ENCODE data around the gene CNIH2.

Gene CNIH2

DNA sequence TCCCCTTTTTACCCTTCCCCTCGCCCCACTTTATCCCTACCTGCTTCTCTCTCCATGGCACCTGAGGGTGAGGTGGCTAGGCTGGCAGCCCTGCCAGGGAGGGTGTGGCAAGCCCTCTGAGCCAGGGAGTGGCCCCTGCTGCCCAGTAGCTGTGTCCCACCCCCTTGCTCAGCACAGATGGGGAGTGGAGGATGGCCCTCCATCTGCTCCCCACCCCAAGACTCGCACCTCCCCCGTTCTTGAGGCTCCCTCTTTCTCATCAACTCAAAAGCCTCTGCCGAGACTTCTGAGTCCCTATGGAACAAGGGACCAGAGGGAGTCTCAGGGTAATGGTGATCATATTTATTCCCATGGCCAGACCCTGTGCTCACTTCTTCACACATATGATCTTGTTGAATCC, 15.4 kb downstream of the CNIH2 start:
- Histone ChIP-seq H3K18ac (ENCODE audit: low read depth in 1 of 2, low read length in 2 of 2) (no peak overlapping the region), H2AFZ (ENCODE audit: low read depth, low read length) (no peak overlapping the region), H2BK12ac (ENCODE audit: low read length in 2 of 2) (no peak overlapping the region), H3K4ac (ENCODE audit: low read depth in 1 of 2, low read length in 2 of 2) (no peak overlapping the region), H3K27me3 (ENCODE audit: control insufficient read depth in 1 of 2, insufficient read depth in 1 of 2, low read length in 2 of 2) (peaks cover 44 to 57% of the 10 kb centered on the region in 2 experiments), H2AK5ac (ENCODE audit: low read length, severe bottlenecking) (no peak overlapping the region), H3K4me1 (ENCODE audit: control insufficient read depth, insufficient read depth, low read depth, low read length) (peaks cover 23% of the 10 kb centered on the region), H3K23ac (ENCODE audit: low read length in 2 of 2) (no peak overlapping the region), H3K27ac (ENCODE audit: low read length, poor library complexity, severe bottlenecking) (no peak overlapping the region), H3K79me1 (replicated peaks; ENCODE audit: low read length, poor library complexity, severe bottlenecking) (no peaks in the 10 kb centered on the region), H3K4me3 (ENCODE audit: insufficient read depth in 1 of 2, low read depth in 1 of 2, low read length in 2 of 2) (no peak overlapping the region), H2BK15ac (ENCODE audit: low read depth, poor library complexity, severe bottlenecking) (no peak overlapping the region), H3K9me3 (ENCODE audit: control insufficient read depth, low read length) (no peaks in the 10 kb centered on the region), H3K36me3 (ENCODE audit: control insufficient read depth in 1 of 2, insufficient read depth in 2 of 2, low read depth in 1 of 2, low read length in 2 of 2) (peaks cover 0 to 11% of the 10 kb centered on the region in 2 experiments), H4K91ac (ENCODE audit: low read length) (no peak overlapping the region), H2BK120ac (ENCODE audit: low read depth, low read length) (no peak overlapping the region), H3K4me2 (ENCODE audit: low read length, poor library complexity, severe bottlenecking) (no peak overlapping the region), H2BK5ac (ENCODE audit: low read depth, low read length, poor library complexity, severe bottlenecking) (no peak overlapping the region), H3K9ac (ENCODE audit: low read length) (no peak overlapping the region), H3K14ac (ENCODE audit: low read length in 2 of 2) (no peak overlapping the region), H4K8ac (ENCODE audit: low read length) (no peak overlapping the region)
- WGBS = 100% methylated on average over 1 of the region's 4 CpGs
- no peak for DNase-seq

DNA sequence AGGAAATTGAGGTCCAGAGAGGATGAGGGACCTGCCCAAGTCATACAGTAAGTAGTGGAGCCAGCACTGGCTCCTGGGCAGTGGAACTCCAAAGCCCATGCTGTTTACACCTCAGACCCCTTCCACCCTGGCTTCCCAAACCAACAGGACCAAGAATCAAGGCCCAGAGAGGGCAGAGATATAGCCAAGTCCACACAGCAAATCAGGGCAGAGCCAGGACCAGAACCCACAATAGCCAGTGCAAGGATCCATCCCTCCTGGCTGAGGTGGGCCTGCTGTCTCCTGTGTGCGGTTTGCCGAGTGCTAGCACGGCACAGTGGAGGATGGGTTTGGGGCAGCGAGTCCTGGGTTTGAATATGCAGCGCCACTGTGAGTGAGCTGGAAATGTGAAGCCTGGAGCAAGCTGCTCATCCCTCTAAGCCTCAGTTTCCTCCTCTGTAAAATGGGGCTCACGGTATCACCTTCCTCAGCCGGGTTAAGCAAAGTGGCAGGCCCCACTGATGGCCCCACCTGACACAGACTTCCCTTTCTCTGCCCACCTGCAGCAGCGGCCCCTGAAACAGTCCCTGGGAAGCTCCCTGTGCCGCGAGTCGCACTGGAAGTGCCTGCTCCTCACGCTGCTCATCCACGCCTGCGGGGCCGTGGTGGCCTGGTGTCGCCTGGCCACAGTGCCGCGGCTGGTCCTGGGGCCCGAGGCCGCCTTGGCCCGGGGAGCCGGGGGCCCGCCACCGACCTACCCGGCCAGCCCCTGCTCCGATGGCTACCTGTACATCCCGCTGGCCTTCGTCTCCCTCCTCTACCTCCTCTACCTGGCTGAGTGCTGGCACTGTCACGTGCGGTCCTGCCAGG, 16.0 kb downstream of the CNIH2 start:
- Histone ChIP-seq H3K23ac (ENCODE audit: low read length in 2 of 2) (peak overlapping the region in 1 of 2 experiments; percentile 32), H2BK12ac (ENCODE audit: low read length in 2 of 2) (no peak overlapping the region), H3K14ac (ENCODE audit: low read length in 2 of 2) (no peak overlapping the region), H3K79me1 (replicated peaks; ENCODE audit: low read length, poor library complexity, severe bottlenecking) (no peaks in the 10 kb centered on the region), H2AK5ac (ENCODE audit: low read length, severe bottlenecking) (no peak overlapping the region), H3K9me3 (ENCODE audit: control insufficient read depth, low read length) (no peaks in the 10 kb centered on the region), H3K27ac (ENCODE audit: low read length, poor library complexity, severe bottlenecking) (no peak overlapping the region), H4K91ac (ENCODE audit: low read length) (peak overlapping the region; percentile 37), H2BK120ac (ENCODE audit: low read depth, low read length) (no peak overlapping the region), H3K36me3 (ENCODE audit: control insufficient read depth in 1 of 2, insufficient read depth in 2 of 2, low read depth in 1 of 2, low read length in 2 of 2) (peaks cover 0 to 11% of the 10 kb centered on the region in 2 experiments), H2AFZ (ENCODE audit: low read depth, low read length) (no peak overlapping the region), H3K27me3 (ENCODE audit: control insufficient read depth in 1 of 2, insufficient read depth in 1 of 2, low read length in 2 of 2) (peaks cover 46 to 57% of the 10 kb centered on the region in 2 experiments), H3K4me2 (ENCODE audit: low read length, poor library complexity, severe bottlenecking) (no peak overlapping the region), H3K4me1 (ENCODE audit: control insufficient read depth, insufficient read depth, low read depth, low read length) (peaks cover 23% of the 10 kb centered on the region), H4K8ac (ENCODE audit: low read length) (no peak overlapping the region), H3K4me3 (ENCODE audit: insufficient read depth in 1 of 2, low read depth in 1 of 2, low read length in 2 of 2) (peak overlapping the region in 1 of 2 experiments; percentile 35), H3K18ac (ENCODE audit: low read depth in 1 of 2, low read length in 2 of 2) (no peak overlapping the region), H2BK15ac (ENCODE audit: low read depth, poor library complexity, severe bottlenecking) (no peak overlapping the region), H3K9ac (ENCODE audit: low read length) (no peak overlapping the region), H2BK5ac (ENCODE audit: low read depth, low read length, poor library complexity, severe bottlenecking) (no peak overlapping the region), H3K4ac (ENCODE audit: low read depth in 1 of 2, low read length in 2 of 2) (no peak overlapping the region)
- no peak for DNase-seq
- 84% methylated on average over 26 of the region's 30 CpGs for WGBS

DNA sequence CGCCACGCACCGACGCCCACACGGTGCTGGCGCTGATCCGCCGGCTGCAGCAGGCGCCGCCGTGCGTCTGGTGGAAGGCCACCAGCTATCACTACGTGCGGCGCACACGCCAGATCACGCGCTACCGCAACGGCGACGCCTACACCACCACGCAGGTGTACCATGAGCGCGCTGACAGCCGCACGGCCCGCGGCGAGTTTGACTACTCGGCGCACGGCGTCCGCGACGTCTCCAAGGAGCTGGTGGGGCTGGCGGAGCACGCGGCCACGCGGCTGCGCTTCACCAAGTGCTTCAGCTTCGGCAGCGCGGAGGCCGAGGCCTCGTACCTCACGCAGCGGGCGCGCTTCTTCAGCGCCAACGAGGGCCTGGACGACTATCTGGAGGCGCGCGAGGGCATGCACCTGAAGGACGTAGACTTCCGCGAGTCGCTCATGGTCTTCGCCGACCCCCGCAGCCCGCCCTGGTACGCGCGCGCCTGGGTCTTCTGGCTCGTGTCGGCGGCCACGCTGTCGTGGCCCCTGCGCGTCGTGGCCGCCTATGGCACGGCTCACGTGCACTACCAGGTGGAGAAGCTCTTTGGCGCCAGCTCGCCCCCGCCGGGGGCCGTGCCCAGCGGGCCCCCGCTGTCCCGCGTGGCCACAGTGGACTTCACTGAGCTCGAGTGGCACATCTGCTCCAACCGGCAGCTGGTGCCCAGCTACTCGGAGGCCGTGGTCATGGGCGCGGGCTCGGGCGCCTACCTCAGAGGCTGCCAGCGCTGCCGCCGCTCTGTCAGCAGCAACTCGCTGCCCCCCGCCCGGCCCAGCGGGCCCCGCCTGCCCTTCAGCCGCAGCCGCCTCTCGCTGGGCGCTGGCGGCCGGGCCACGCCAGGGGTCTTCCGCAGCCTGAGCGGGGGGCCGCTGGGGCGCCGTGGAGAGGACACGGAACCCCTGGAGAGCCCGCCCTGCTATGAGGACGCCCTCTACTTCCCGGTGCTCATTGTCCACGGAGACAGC, 16.9 kb downstream of the CNIH2 start:
- Histone ChIP-seq H3K4ac (ENCODE audit: low read depth in 1 of 2, low read length in 2 of 2) (no peak overlapping the region), H2BK120ac (ENCODE audit: low read depth, low read length) (no peak overlapping the region), H2BK5ac (ENCODE audit: low read depth, low read length, poor library complexity, severe bottlenecking) (no peak overlapping the region), H2AK5ac (ENCODE audit: low read length, severe bottlenecking) (no peak overlapping the region), H3K18ac (ENCODE audit: low read depth in 1 of 2, low read length in 2 of 2) (no peak overlapping the region), H3K4me3 (ENCODE audit: insufficient read depth in 1 of 2, low read depth in 1 of 2, low read length in 2 of 2) (peak overlapping the region in 1 of 2 experiments; percentile 35), H2AFZ (ENCODE audit: low read depth, low read length) (no peak overlapping the region), H3K27ac (ENCODE audit: low read length, poor library complexity, severe bottlenecking) (no peak overlapping the region), H3K4me1 (ENCODE audit: control insufficient read depth, insufficient read depth, low read depth, low read length) (peaks cover 19% of the 10 kb centered on the region), H3K36me3 (ENCODE audit: control insufficient read depth in 1 of 2, insufficient read depth in 2 of 2, low read depth in 1 of 2, low read length in 2 of 2) (peaks cover 0 to 11% of the 10 kb centered on the region in 2 experiments), H2BK12ac (ENCODE audit: low read length in 2 of 2) (no peak overlapping the region), H3K27me3 (ENCODE audit: control insufficient read depth in 1 of 2, insufficient read depth in 1 of 2, low read length in 2 of 2) (peaks cover 46 to 57% of the 10 kb centered on the region in 2 experiments), H3K9ac (ENCODE audit: low read length) (no peak overlapping the region), H4K8ac (ENCODE audit: low read length) (no peak overlapping the region), H4K91ac (ENCODE audit: low read length) (no peak overlapping the region), H3K79me1 (replicated peaks; ENCODE audit: low read length, poor library complexity, severe bottlenecking) (no peaks in the 10 kb centered on the region), H3K23ac (ENCODE audit: low read length in 2 of 2) (no peak overlapping the region), H3K9me3 (ENCODE audit: control insufficient read depth, low read length) (no peaks in the 10 kb centered on the region), H2BK15ac (ENCODE audit: low read depth, poor library complexity, severe bottlenecking) (no peak overlapping the region), H3K4me2 (ENCODE audit: low read length, poor library complexity, severe bottlenecking) (no peak overlapping the region), H3K14ac (ENCODE audit: low read length in 2 of 2) (no peak overlapping the region)
- DNase-seq = no peak
- WGBS = 95% methylated on average over 121 of the region's 123 CpGs

GRCh38 chr11:66297610-66298009, 19.6 kb downstream of the CNIH2 start:
- no peak overlapping the region for H3K4me2 ChIP-seq (ENCODE audit: low read length, poor library complexity, severe bottlenecking)
- H3K9ac ChIP-seq (ENCODE audit: low read length) = no peak overlapping the region
- H3K4ac ChIP-seq (ENCODE audit: low read depth in 1 of 2, low read length in 2 of 2) = no peak overlapping the region
- no peak overlapping the region for H2AK5ac ChIP-seq (ENCODE audit: low read length, severe bottlenecking)
- peaks cover 31 to 44% of the 10 kb centered on the region in 2 experiments for H3K27me3 ChIP-seq (ENCODE audit: control insufficient read depth in 1 of 2, insufficient read depth in 1 of 2, low read length in 2 of 2)
- H3K79me1 ChIP-seq (replicated peaks; ENCODE audit: low read length, poor library complexity, severe bottlenecking) = no peaks in the 10 kb centered on the region
- H3K23ac ChIP-seq (ENCODE audit: low read length in 2 of 2) = no peak overlapping the region
- peaks cover 0 to 11% of the 10 kb centered on the region in 2 experiments for H3K36me3 ChIP-seq (ENCODE audit: control insufficient read depth in 1 of 2, insufficient read depth in 2 of 2, low read depth in 1 of 2, low read length in 2 of 2)
- H2BK15ac ChIP-seq (ENCODE audit: low read depth, poor library complexity, severe bottlenecking) = no peak overlapping the region
- H2AFZ ChIP-seq (ENCODE audit: low read depth, low read length) = no peak overlapping the region
- H3K27ac ChIP-seq (ENCODE audit: low read length, poor library complexity, severe bottlenecking) = no peak overlapping the region
- no peak overlapping the region for H4K8ac ChIP-seq (ENCODE audit: low read length)
- H3K4me3 ChIP-seq (ENCODE audit: insufficient read depth in 1 of 2, low read depth in 1 of 2, low read length in 2 of 2) = no peak overlapping the region
- DNase-seq = no peak
- H2BK12ac ChIP-seq (ENCODE audit: low read length in 2 of 2) = no peak overlapping the region
- peaks cover 3% of the 10 kb centered on the region for H3K4me1 ChIP-seq (ENCODE audit: control insufficient read depth, insufficient read depth, low read depth, low read length)
- no peak overlapping the region for H3K14ac ChIP-seq (ENCODE audit: low read length in 2 of 2)
- WGBS = 53% methylated on average over 8 of the region's 8 CpGs
- no peak overlapping the region for H2BK5ac ChIP-seq (ENCODE audit: low read depth, low read length, poor library complexity, severe bottlenecking)
- H2BK120ac ChIP-seq (ENCODE audit: low read depth, low read length) = no peak overlapping the region
- H3K9me3 ChIP-seq (ENCODE audit: control insufficient read depth, low read length) = no peaks in the 10 kb centered on the region
- no peak overlapping the region for H4K91ac ChIP-seq (ENCODE audit: low read length)
- H3K18ac ChIP-seq (ENCODE audit: low read depth in 1 of 2, low read length in 2 of 2) = no peak overlapping the region

Measured in mesenchymal stem cell (in vitro differentiated cells and primary cell).